CD14-positive monocyte (primary cell): ENCODE measurements around the gene ADGRF3. TPM values are rescaled to one million over a fixed set of nuclear protein-coding genes. Genes with fewer than 3 reads are reported as not detected.
"Not testable (repeated sequence)": the region's sequence is repeated elsewhere in the genome, so short reads cannot be mapped to it uniquely, and the experiment has no call there.

Source experiments
- DNase-seq, 3 donors: peaks; one replicate each; pipeline ENCODE4 v3.0.0-alpha.2; 2011 to 2022
- H2AFZ ChIP-seq: 2 replicates; pipeline ENCODE4 v1.6.0; 2012; ENCODE audit warnings: mild to moderate bottlenecking, low read depth, low read length, inconsistent platforms; ENCODE audit not compliant: insufficient read depth, poor library complexity, severe bottlenecking
- H3K27ac ChIP-seq, 2 donors: 1 replicate in 1 of 2; 2 replicates in 1 of 2; pipeline ENCODE4 v1.5.1; 2012 to 2013; ENCODE audit warnings: low read length in 2 of 2, control low read depth in 1 of 2, inconsistent platforms in 1 of 2, low read depth in 1 of 2, mild to moderate bottlenecking in 1 of 2
- H3K27me3 ChIP-seq, 2 donors: one replicate each; pipeline versions ENCODE4 v1.6.0 to v1.6.1; 2011 to 2013; ENCODE audit warnings: low read length in 2 of 2; ENCODE audit not compliant: control insufficient read depth in 2 of 2, insufficient read depth in 2 of 2
- H3K36me3 ChIP-seq, 2 donors: replicated peaks in 1 of 2; 1 replicate in 1 of 2; 2 replicates in 1 of 2; pipeline versions ENCODE4 v1.5.1 to v1.6.1; 2012 to 2013; ENCODE audit warnings: low read length in 2 of 2, control low read depth in 1 of 2, inconsistent platforms in 1 of 2, mild to moderate bottlenecking in 1 of 2; ENCODE audit not compliant: insufficient read depth in 2 of 2, control insufficient read depth in 1 of 2
- H3K4me1 ChIP-seq, 2 donors: 1 replicate in 1 of 2; 2 replicates in 1 of 2; pipeline versions ENCODE4 v1.5.1 to v1.6.1; 2012 to 2013; ENCODE audit warnings: low read length in 2 of 2, control low read depth in 1 of 2, inconsistent platforms in 1 of 2, mild to moderate bottlenecking in 1 of 2, moderate library complexity in 1 of 2; ENCODE audit not compliant: insufficient read depth in 2 of 2, control insufficient read depth in 1 of 2
- H3K4me2 ChIP-seq: replicated peaks from 2 replicates; pipeline ENCODE3; 2012; ENCODE audit warnings: low read length, moderate library complexity, mild to moderate bottlenecking; ENCODE audit not compliant: poor library complexity, severe bottlenecking; ENCODE audit errors: extremely low read depth
- H3K4me3 ChIP-seq, 3 experiments: fragments of 200-600 bp in 1 of 3; sonication (generic) in 1 of 3; replicated peaks in 1 of 3; 1 replicate in 2 of 3; 2 replicates in 1 of 3; pipeline ENCODE4 v1.5.1; 2011 to 2013; ENCODE audit warnings: low read length in 3 of 3, mild to moderate bottlenecking in 3 of 3, control low read depth in 2 of 3, low read depth in 2 of 3, inconsistent platforms in 1 of 3, moderate library complexity in 1 of 3
- H3K79me2 ChIP-seq: 2 replicates; pipeline ENCODE4 v1.6.0; 2012; ENCODE audit warnings: mild to moderate bottlenecking, control low read depth, inconsistent platforms, low read length, moderate library complexity; ENCODE audit not compliant: insufficient read depth
- H3K9ac ChIP-seq: 2 replicates; pipeline ENCODE4 v1.6.0; 2017; ENCODE audit warnings: low read length, mild to moderate bottlenecking; ENCODE audit not compliant: insufficient read depth, poor library complexity, severe bottlenecking
- H3K9me3 ChIP-seq, 2 donors: replicated peaks in 1 of 2; 1 replicate in 1 of 2; 2 replicates in 1 of 2; pipeline versions ENCODE4 v1.5.1 to v1.6.1; 2012 to 2013; ENCODE audit warnings: low read length in 2 of 2, control low read depth in 1 of 2; ENCODE audit not compliant: control insufficient read depth in 1 of 2, insufficient read depth in 1 of 2
- H4K20me1 ChIP-seq: 2 replicates; pipeline ENCODE4 v1.6.0; 2012; ENCODE audit warnings: mild to moderate bottlenecking, low read length, control low read depth, moderate library complexity; ENCODE audit not compliant: insufficient read depth
- H3K27ac Mint-ChIP-seq, 7 donors: one replicate each; pipeline ENCODE4 v1.8.0; 2020; ENCODE audit warnings: mild to moderate bottlenecking in 7 of 7, mixed read lengths in 7 of 7, moderate library complexity in 6 of 7, inconsistent platforms in 2 of 7
- H3K27me3 Mint-ChIP-seq, 3 donors: one replicate each; pipeline ENCODE4 v1.8.0; 2021 to 2022; ENCODE audit warnings: low read depth in 3 of 3, mild to moderate bottlenecking in 3 of 3, mixed read lengths in 3 of 3, moderate library complexity in 3 of 3, inconsistent platforms in 1 of 3
- H3K36me3 Mint-ChIP-seq, 2 donors: one replicate each; pipeline ENCODE4 v1.8.0; 2020; ENCODE audit warnings: mixed read lengths in 2 of 2, inconsistent platforms in 1 of 2, mild to moderate bottlenecking in 1 of 2
- H3K4me1 Mint-ChIP-seq: one replicate; pipeline ENCODE4 v1.8.0; 2020; ENCODE audit warnings: mild to moderate bottlenecking, mixed read lengths
- H3K4me3 Mint-ChIP-seq, 2 donors: one replicate each; pipeline ENCODE4 v1.8.0; 2020; ENCODE audit warnings: mild to moderate bottlenecking in 2 of 2, mixed read lengths in 2 of 2, moderate library complexity in 1 of 2
- H3K9me3 Mint-ChIP-seq, 7 donors: one replicate each; pipeline ENCODE4 v1.8.0; 2020 to 2022; ENCODE audit warnings: mixed read lengths in 7 of 7, mild to moderate bottlenecking in 6 of 7, moderate library complexity in 6 of 7, inconsistent platforms in 2 of 7
- whole genome bisulfite sequencing: methylation state at CpG from one replicate; pipeline ENCODE4 v1.1.5; 2013; ENCODE audit warnings: missing lambda C conversion rate; ENCODE audit not compliant: insufficient coverage; 5-methylcytosine and 5-hydroxymethylcytosine counted together
- intact Hi-C, 2 donors: fragments of 100-400 bp; cut with micrococcal nuclease; formaldehyde crosslinking; loops; one replicate each; pipeline versions ENCODE4 v1.15.0 to v1.15.1; 2023
- polyA plus RNA-seq, 3 donors: library from polyadenylated mRNA; depleted of rRNA in 1 of 3; unstranded in 2 of 3; stranded (reverse) in 1 of 3; fragments of 300-500 nt in 2 of 3; fragments of >200 nt in 1 of 3; fragmentation: Illumina TruSeq in 2 of 3; gene quantifications; 1 replicate in 2 of 3; 2 replicates in 1 of 3; pipeline ENCODE4 v1.2.3, GENCODE V29; 2012 to 2021
- TF ChIP-seq, protein P1 (sequence below): fragments of 200-600 bp; IDR thresholded peaks from one replicate; pipeline ENCODE4 v1.8.0; 2022; ENCODE audit warnings: antibody characterized with exemption, mild to moderate bottlenecking

Gene ADGRF3
- polyA plus RNA-seq, 3 donors, result 0.33 TPM; not detected in 2

DNA sequence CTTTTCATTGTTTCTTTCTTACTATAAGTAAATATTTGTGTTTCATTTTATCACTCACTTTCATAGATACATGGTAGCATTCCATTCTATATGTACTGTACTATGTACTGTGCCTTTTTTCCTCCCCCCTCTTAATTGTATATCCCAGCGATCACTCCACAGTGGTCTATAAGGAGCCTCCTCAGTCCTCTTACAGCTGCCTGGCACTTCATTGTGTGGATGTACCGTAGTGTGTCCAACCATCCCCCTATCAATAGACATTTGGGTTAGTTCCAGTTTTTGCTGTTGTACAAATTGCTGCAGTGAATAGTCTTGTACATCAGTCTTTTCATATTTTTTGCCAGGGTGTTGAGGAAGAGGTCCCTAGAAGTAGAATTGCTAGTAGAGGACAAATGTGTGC is 33.7 kb upstream of the ADGRF3 start:
- H3K4me3 ChIP-seq, result no peak overlapping the region
- Mint-ChIP-seq H3K27ac (peak overlapping the region in 2 of 7 donors; percentile 7 to 17), H3K4me3 (no peak overlapping the region), H3K36me3 (peaks cover 33 to 55% of the 10 kb centered on the region in 2 donors), H3K4me1 (peaks cover 12% of the 10 kb centered on the region), H3K27me3 (no peaks in the 10 kb centered on the region), H3K9me3 (no peaks in the 10 kb centered on the region)
- peaks cover 20 to 58% of the 10 kb centered on the region in 2 donors for H3K36me3 ChIP-seq
- intact Hi-C loops, result no loop called here
- no peak overlapping the region for H3K27ac ChIP-seq
- H3K79me2 ChIP-seq, result no peaks in the 10 kb centered on the region
- H3K9ac ChIP-seq, result no peak overlapping the region
- TF ChIP-seq, protein P1, sequence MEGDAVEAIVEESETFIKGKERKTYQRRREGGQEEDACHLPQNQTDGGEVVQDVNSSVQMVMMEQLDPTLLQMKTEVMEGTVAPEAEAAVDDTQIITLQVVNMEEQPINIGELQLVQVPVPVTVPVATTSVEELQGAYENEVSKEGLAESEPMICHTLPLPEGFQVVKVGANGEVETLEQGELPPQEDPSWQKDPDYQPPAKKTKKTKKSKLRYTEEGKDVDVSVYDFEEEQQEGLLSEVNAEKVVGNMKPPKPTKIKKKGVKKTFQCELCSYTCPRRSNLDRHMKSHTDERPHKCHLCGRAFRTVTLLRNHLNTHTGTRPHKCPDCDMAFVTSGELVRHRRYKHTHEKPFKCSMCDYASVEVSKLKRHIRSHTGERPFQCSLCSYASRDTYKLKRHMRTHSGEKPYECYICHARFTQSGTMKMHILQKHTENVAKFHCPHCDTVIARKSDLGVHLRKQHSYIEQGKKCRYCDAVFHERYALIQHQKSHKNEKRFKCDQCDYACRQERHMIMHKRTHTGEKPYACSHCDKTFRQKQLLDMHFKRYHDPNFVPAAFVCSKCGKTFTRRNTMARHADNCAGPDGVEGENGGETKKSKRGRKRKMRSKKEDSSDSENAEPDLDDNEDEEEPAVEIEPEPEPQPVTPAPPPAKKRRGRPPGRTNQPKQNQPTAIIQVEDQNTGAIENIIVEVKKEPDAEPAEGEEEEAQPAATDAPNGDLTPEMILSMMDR, result no peak
- no peak for DNase-seq
- H2AFZ ChIP-seq, result no peak overlapping the region
- H3K9me3 ChIP-seq, result no peaks in the 10 kb centered on the region
- H3K27me3 ChIP-seq, result no peaks in the 10 kb centered on the region
- no CpG with 5 or more reads among the region's 2 CpGs for WGBS
- H3K4me1 ChIP-seq, result peaks cover 11 to 14% of the 10 kb centered on the region in 2 donors
- H4K20me1 ChIP-seq, result no peaks in the 10 kb centered on the region
- no peak overlapping the region for H3K4me2 ChIP-seq

GRCh38 chr2:26376799-26377198 is 30.2 kb upstream of the ADGRF3 start:
- Histone ChIP-seq H3K27ac (no peak overlapping the region), H3K9me3 (no peaks in the 10 kb centered on the region), H3K4me2 (no peak overlapping the region), H3K79me2 (no peaks in the 10 kb centered on the region), H3K4me3 (no peak overlapping the region), H2AFZ (no peak overlapping the region), H3K4me1 (peaks cover under 1 to 2% of the 10 kb centered on the region in 2 donors), H3K27me3 (no peaks in the 10 kb centered on the region), H3K36me3 (peaks cover 28 to 78% of the 10 kb centered on the region in 2 donors), H4K20me1 (no peaks in the 10 kb centered on the region), H3K9ac (no peak overlapping the region)
- intact Hi-C loops, result no loop called here
- no CpG with 5 or more reads among the region's 1 CpG for WGBS
- DNase-seq, result no peak
- no peaks in the 10 kb centered on the region for H3K27me3 Mint-ChIP-seq
- H3K27ac Mint-ChIP-seq, result no peak overlapping the region
- TF ChIP-seq, protein P1, result no peak
- no peak overlapping the region for H3K4me3 Mint-ChIP-seq
- peaks cover 51 to 58% of the 10 kb centered on the region in 2 donors for H3K36me3 Mint-ChIP-seq
- peaks cover under 1% of the 10 kb centered on the region for H3K4me1 Mint-ChIP-seq
- H3K9me3 Mint-ChIP-seq, result no peaks in the 10 kb centered on the region

GRCh38 chr2:26370909-26371308 is 24.3 kb upstream of the ADGRF3 start:
- H3K27ac Mint-ChIP-seq, H3K4me2 ChIP-seq, H3K27me3 Mint-ChIP-seq, intact Hi-C loops, DNase-seq, H3K9me3 Mint-ChIP-seq, H3K9ac ChIP-seq, H3K4me3 ChIP-seq, H4K20me1 ChIP-seq, H3K27ac ChIP-seq, H3K9me3 ChIP-seq, H3K4me3 Mint-ChIP-seq, H3K4me1 ChIP-seq, H3K27me3 ChIP-seq, H3K79me2 ChIP-seq, H2AFZ ChIP-seq, H3K4me1 Mint-ChIP-seq: not testable (repeated sequence)
- no CpG with 5 or more reads among the region's 31 CpGs for WGBS
- peaks cover 52 to 60% of the 10 kb centered on the region in 2 donors for H3K36me3 Mint-ChIP-seq
- peaks cover 43 to 75% of the 10 kb centered on the region in 2 donors for H3K36me3 ChIP-seq
